Liver (tissue), 9 donors: ENCODE data around the gene TSPEAR. TPM values are rescaled to one million over a fixed set of nuclear protein-coding genes. Genes with fewer than 3 reads are reported as not detected.

Experiments
- DNase-seq: peaks from one replicate; pipeline ENCODE4 v3.0.0-alpha.2; 2017; ENCODE audit warnings: low spot score
- H3K27ac ChIP-seq, 2 donors: one replicate each; pipeline ENCODE4 v1.7.0; 2013; ENCODE audit warnings: inconsistent platforms in 2 of 2, low read length in 2 of 2, control low read depth in 1 of 2, low read depth in 1 of 2, mild to moderate bottlenecking in 1 of 2
- H3K27me3 ChIP-seq, 4 donors: one replicate each; pipeline versions ENCODE4 v1.6.1 to v1.7.0; 2013; ENCODE audit warnings: low read length in 3 of 4, inconsistent platforms in 1 of 4, mild to moderate bottlenecking in 1 of 4, moderate library complexity in 1 of 4; ENCODE audit not compliant: control insufficient read depth in 4 of 4, insufficient read depth in 4 of 4
- H3K36me3 ChIP-seq, 4 donors: one replicate each; pipeline versions ENCODE4 v1.6.1 to v1.7.0; 2013; ENCODE audit warnings: low read length in 3 of 4, mild to moderate bottlenecking in 3 of 4, low read depth in 1 of 4, moderate library complexity in 1 of 4; ENCODE audit not compliant: control insufficient read depth in 4 of 4, insufficient read depth in 3 of 4
- H3K4me1 ChIP-seq, 4 donors: one replicate each; pipeline versions ENCODE4 v1.6.1 to v1.7.0; 2013; ENCODE audit warnings: low read length in 3 of 4, mild to moderate bottlenecking in 3 of 4, moderate library complexity in 1 of 4; ENCODE audit not compliant: control insufficient read depth in 4 of 4, insufficient read depth in 4 of 4
- H3K4me3 ChIP-seq, 3 donors: one replicate each; pipeline versions ENCODE4 v1.6.1 to v1.7.0; 2013; ENCODE audit warnings: low read length in 3 of 3, control low read depth in 1 of 3, low read depth in 1 of 3, mild to moderate bottlenecking in 1 of 3
- H3K9ac ChIP-seq, 2 donors: one replicate each; pipeline ENCODE4 v1.7.0; 2013; ENCODE audit warnings: low read length in 2 of 2, mild to moderate bottlenecking in 2 of 2, moderate library complexity in 2 of 2, control low read depth in 1 of 2, low read depth in 1 of 2
- H3K9me3 ChIP-seq, 4 donors: one replicate each; pipeline versions ENCODE4 v1.6.1 to v1.7.0; 2013; ENCODE audit warnings: low read length in 3 of 4; ENCODE audit not compliant: control insufficient read depth in 4 of 4
- EGR1 ChIP-seq, 2 donors: IDR thresholded peaks; 2 replicates each; pipeline ENCODE4 v1.6.1; 2016 to 2018; ENCODE audit warnings: antibody characterized with exemption in 2 of 2, low read depth in 2 of 2
- FOXA1 ChIP-seq: IDR thresholded peaks from 2 replicates; pipeline ENCODE4 v1.6.1; 2016; ENCODE audit warnings: antibody characterized with exemption
- FOXA2 ChIP-seq: IDR thresholded peaks from 2 replicates; pipeline ENCODE4 v1.6.1; 2016; ENCODE audit warnings: antibody characterized with exemption
- GABPA ChIP-seq, 2 donors: IDR thresholded peaks in 1 of 2; conservative IDR thresholded peaks in 1 of 2; 2 replicates each; pipeline ENCODE4 v1.6.1; 2016; ENCODE audit warnings: antibody characterized with exemption in 2 of 2, mild to moderate bottlenecking in 1 of 2, moderate library complexity in 1 of 2
- HNF4A ChIP-seq, 2 donors: conservative IDR thresholded peaks; 2 replicates each; pipeline ENCODE4 v1.6.1; 2016; ENCODE audit warnings: antibody characterized with exemption in 2 of 2, mild to moderate bottlenecking in 2 of 2
- HNF4G ChIP-seq: IDR thresholded peaks from 2 replicates; pipeline ENCODE4 v1.6.1; 2016; ENCODE audit warnings: antibody characterized with exemption
- JUND ChIP-seq, 2 donors: IDR thresholded peaks; 2 replicates each; pipeline ENCODE4 v1.6.1; 2016; ENCODE audit warnings: antibody characterized with exemption in 2 of 2
- NR2F2 ChIP-seq: IDR thresholded peaks from 2 replicates; pipeline ENCODE4 v1.6.1; 2016; ENCODE audit warnings: antibody characterized with exemption
- RAD21 ChIP-seq, 2 donors: IDR thresholded peaks; 2 replicates each; pipeline ENCODE4 v1.6.1; 2016; ENCODE audit warnings: antibody characterized with exemption in 2 of 2, mild to moderate bottlenecking in 2 of 2
- RXRA ChIP-seq, 2 donors: IDR thresholded peaks; 2 replicates each; pipeline ENCODE4 v1.6.1; 2017 to 2018; ENCODE audit warnings: antibody characterized with exemption in 2 of 2, mild to moderate bottlenecking in 1 of 2
- SP1 ChIP-seq: IDR thresholded peaks from 2 replicates; pipeline ENCODE4 v1.6.1; 2018; ENCODE audit warnings: antibody characterized with exemption, mild to moderate bottlenecking
- TAF1 ChIP-seq: conservative IDR thresholded peaks from 2 replicates; pipeline ENCODE4 v1.6.1; 2016; ENCODE audit warnings: antibody characterized with exemption, mild to moderate bottlenecking
- YY1 ChIP-seq: IDR thresholded peaks from 2 replicates; pipeline ENCODE4 v1.6.1; 2016; ENCODE audit warnings: antibody characterized with exemption, mild to moderate bottlenecking
- whole genome bisulfite sequencing: extraction: QIAGEN DNeasy Blood & Tissue Kit; methylation state at CpG from one replicate; pipeline ENCODE4 v1.1.7; 2013; 5-methylcytosine and 5-hydroxymethylcytosine counted together
- polyA plus RNA-seq, 2 donors: library from polyadenylated mRNA; stranded (reverse) in 1 of 2; unstranded in 1 of 2; fragments of 200-250 nt in 1 of 2; fragments of >200 nt in 1 of 2; fragmentation: Nextera tagmentation in 1 of 2; extraction: Ambion mirVana in 1 of 2; gene quantifications; one replicate each; pipeline versions ENCODE4 v1.2.1 to v1.2.3, GENCODE V29; 2013 to 2015
- total RNA-seq, 2 donors: library from RNA; depleted of rRNA; stranded (reverse); fragments of >200 nt; gene quantifications; one replicate each; pipeline ENCODE4 v1.2.3, GENCODE V29; 2014
- TF ChIP-seq, protein P1 (sequence below): fragments of 150-350 bp; IDR thresholded peaks from 2 replicates; pipeline ENCODE4 v1.5.1; 2017; ENCODE audit warnings: improper control_type of control experiment, low read depth, low read length; ENCODE audit not compliant: missing input control
- TF ChIP-seq, protein P2 (sequence below): IDR thresholded peaks from 2 replicates; pipeline ENCODE4 v1.6.1; 2016; ENCODE audit warnings: antibody characterized with exemption
- TF ChIP-seq, protein P3 (sequence below): IDR thresholded peaks from 2 replicates; pipeline ENCODE4 v1.6.1; 2016; ENCODE audit warnings: antibody characterized with exemption, mild to moderate bottlenecking
- TF ChIP-seq, protein P4 (sequence below): IDR thresholded peaks from 2 replicates; pipeline ENCODE4 v1.6.1; 2016; ENCODE audit warnings: antibody characterized with exemption
- TF ChIP-seq, protein P5 (sequence below): IDR thresholded peaks from 2 replicates; pipeline ENCODE4 v1.6.1; 2016; ENCODE audit warnings: antibody characterized with exemption
- donor health status: healthy.
- donor health status: healthy.
- donor health status: healthy.
- donor health status: healthy.
- donor health status: healthy.

Gene TSPEAR
- total and polyA plus RNA-seq, 4 donors = under 0.01 to 0.14 (median 0.01) TPM; not detected in 1

DNA sequence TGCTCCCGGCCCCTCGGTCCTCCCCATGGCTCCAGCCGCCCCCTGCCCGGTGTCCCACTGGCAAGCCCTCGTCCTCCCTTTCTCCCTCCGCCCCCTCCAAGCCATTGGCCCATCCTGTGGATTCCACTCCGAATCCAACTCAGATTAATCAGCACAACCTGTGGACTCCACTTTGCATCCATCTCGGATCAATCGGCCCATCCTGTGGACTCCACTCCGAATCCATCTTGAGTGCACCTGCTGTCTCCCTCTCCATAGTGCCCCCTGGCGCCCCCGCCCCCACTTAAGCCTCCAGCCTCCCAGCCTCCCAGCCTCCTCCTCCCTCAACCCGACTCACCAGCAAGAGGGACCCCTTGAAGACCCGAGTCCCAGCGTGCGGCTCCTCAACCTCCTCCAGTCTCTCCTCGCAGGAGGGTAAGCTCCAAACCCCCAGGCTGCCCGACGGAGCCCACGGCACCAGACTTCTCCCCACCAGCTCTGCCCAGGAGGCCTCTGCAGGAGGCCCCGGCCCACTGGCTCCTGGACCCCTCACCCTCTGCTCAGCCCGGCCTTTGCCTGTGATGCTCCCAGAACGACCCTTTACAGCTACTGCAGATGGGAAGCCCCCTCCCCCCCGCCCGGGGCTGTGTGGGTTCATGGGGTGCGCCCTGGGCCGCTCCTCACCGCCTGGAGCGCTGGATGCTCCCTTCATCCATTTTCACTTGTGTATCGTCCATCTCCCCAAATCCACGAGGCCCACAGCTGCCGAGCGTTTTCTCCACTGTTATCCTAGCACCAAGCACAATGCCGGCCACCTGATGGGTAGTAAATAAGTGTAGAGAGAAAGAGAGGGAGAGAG, 40.6 kb upstream of the TSPEAR start:
- H3K27me3 ChIP-seq = no peaks in the 10 kb centered on the region
- no peak overlapping the region for H3K9ac ChIP-seq
- H3K36me3 ChIP-seq = no peaks in the 10 kb centered on the region
- H3K4me1 ChIP-seq = no peaks in the 10 kb centered on the region
- no peak overlapping the region for H3K4me3 ChIP-seq
- TF ChIP-seq, protein P1, sequence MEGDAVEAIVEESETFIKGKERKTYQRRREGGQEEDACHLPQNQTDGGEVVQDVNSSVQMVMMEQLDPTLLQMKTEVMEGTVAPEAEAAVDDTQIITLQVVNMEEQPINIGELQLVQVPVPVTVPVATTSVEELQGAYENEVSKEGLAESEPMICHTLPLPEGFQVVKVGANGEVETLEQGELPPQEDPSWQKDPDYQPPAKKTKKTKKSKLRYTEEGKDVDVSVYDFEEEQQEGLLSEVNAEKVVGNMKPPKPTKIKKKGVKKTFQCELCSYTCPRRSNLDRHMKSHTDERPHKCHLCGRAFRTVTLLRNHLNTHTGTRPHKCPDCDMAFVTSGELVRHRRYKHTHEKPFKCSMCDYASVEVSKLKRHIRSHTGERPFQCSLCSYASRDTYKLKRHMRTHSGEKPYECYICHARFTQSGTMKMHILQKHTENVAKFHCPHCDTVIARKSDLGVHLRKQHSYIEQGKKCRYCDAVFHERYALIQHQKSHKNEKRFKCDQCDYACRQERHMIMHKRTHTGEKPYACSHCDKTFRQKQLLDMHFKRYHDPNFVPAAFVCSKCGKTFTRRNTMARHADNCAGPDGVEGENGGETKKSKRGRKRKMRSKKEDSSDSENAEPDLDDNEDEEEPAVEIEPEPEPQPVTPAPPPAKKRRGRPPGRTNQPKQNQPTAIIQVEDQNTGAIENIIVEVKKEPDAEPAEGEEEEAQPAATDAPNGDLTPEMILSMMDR = no peak
- no peak for TF ChIP-seq NR2F2
- no peak for TF ChIP-seq YY1
- no peak for TF ChIP-seq JUND (IDR thresholded peaks at IDR 0.05)
- TF ChIP-seq HNF4A (conservative IDR thresholded peaks at IDR 0.05) = no peak
- TF ChIP-seq, protein P2, sequence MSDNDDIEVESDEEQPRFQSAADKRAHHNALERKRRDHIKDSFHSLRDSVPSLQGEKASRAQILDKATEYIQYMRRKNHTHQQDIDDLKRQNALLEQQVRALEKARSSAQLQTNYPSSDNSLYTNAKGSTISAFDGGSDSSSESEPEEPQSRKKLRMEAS = no peak
- no peak for TF ChIP-seq RAD21 (IDR thresholded peaks at IDR 0.05)
- no peak for TF ChIP-seq HNF4G
- TF ChIP-seq, protein P3, sequence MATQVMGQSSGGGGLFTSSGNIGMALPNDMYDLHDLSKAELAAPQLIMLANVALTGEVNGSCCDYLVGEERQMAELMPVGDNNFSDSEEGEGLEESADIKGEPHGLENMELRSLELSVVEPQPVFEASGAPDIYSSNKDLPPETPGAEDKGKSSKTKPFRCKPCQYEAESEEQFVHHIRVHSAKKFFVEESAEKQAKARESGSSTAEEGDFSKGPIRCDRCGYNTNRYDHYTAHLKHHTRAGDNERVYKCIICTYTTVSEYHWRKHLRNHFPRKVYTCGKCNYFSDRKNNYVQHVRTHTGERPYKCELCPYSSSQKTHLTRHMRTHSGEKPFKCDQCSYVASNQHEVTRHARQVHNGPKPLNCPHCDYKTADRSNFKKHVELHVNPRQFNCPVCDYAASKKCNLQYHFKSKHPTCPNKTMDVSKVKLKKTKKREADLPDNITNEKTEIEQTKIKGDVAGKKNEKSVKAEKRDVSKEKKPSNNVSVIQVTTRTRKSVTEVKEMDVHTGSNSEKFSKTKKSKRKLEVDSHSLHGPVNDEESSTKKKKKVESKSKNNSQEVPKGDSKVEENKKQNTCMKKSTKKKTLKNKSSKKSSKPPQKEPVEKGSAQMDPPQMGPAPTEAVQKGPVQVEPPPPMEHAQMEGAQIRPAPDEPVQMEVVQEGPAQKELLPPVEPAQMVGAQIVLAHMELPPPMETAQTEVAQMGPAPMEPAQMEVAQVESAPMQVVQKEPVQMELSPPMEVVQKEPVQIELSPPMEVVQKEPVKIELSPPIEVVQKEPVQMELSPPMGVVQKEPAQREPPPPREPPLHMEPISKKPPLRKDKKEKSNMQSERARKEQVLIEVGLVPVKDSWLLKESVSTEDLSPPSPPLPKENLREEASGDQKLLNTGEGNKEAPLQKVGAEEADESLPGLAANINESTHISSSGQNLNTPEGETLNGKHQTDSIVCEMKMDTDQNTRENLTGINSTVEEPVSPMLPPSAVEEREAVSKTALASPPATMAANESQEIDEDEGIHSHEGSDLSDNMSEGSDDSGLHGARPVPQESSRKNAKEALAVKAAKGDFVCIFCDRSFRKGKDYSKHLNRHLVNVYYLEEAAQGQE = no peak
- TF ChIP-seq, protein P4, sequence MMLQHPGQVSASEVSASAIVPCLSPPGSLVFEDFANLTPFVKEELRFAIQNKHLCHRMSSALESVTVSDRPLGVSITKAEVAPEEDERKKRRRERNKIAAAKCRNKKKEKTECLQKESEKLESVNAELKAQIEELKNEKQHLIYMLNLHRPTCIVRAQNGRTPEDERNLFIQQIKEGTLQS = no peak
- TF ChIP-seq FOXA2 = no peak
- no peak for TF ChIP-seq FOXA1
- TF ChIP-seq, protein P5, sequence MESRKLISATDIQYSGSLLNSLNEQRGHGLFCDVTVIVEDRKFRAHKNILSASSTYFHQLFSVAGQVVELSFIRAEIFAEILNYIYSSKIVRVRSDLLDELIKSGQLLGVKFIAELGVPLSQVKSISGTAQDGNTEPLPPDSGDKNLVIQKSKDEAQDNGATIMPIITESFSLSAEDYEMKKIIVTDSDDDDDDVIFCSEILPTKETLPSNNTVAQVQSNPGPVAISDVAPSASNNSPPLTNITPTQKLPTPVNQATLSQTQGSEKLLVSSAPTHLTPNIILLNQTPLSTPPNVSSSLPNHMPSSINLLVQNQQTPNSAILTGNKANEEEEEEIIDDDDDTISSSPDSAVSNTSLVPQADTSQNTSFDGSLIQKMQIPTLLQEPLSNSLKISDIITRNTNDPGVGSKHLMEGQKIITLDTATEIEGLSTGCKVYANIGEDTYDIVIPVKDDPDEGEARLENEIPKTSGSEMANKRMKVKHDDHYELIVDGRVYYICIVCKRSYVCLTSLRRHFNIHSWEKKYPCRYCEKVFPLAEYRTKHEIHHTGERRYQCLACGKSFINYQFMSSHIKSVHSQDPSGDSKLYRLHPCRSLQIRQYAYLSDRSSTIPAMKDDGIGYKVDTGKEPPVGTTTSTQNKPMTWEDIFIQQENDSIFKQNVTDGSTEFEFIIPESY = no peak
- TF ChIP-seq GABPA (IDR thresholded peaks at IDR 0.05 in 1 of 2, conservative IDR thresholded peaks at IDR 0.05 in 1 of 2) = no peak
- no peak for TF ChIP-seq TAF1
- TF ChIP-seq EGR1 (IDR thresholded peaks at IDR 0.05; ENCODE audit: low read depth in 2 of 2) = no peak
- TF ChIP-seq RXRA (IDR thresholded peaks at IDR 0.05) = no peak
- TF ChIP-seq SP1 = no peak
- no peak overlapping the region for H3K27ac ChIP-seq
- H3K9me3 ChIP-seq = no peaks in the 10 kb centered on the region
- WGBS = 85% methylated on average over 34 of the region's 34 CpGs
- no peak for DNase-seq
